GM13977 (cell line): ENCODE results near the gene CLOCK.
A peak's percentile ranks its signal among the peaks of the same experiment; 100 is the strongest.

Experiments used
- DNase-seq: peaks from one replicate; pipeline ENCODE4 v3.0.0; 2012; ENCODE audit warnings: low spot score
- CTCF ChIP-seq: IDR thresholded peaks from 2 replicates; pipeline ENCODE4 v1.5.1; 2012; ENCODE audit warnings: mild to moderate bottlenecking, control low read depth; ENCODE audit not compliant: insufficient read depth; ENCODE audit errors: extremely low read depth, missing control alignments
- in situ Hi-C: fragments of 300-500 bp; cut with MboI; formaldehyde crosslinking; loops from one replicate; pipeline ENCODE4 v1.12.0; 2022; ENCODE audit warnings: low sequenced_read_pairs, low pct_unique_long_range_greater_than_20kb, mixed read lengths, inconsistent platforms; ENCODE audit not compliant: unreplicated experiment

Gene CLOCK

GRCh38 chr4:55549888-55550287 is 3.2 kb upstream of the CLOCK start:
- no peak for TF ChIP-seq CTCF
- no peak for DNase-seq
- in situ Hi-C loops, result no loop called here

- no peak for DNase-seq
- TF ChIP-seq CTCF, result no peak
- in situ Hi-C loops, result no loop called here
Observed at GRCh38 chr4:55547918-55548317, 1.2 kb upstream of the CLOCK start.

- in situ Hi-C loops, result no loop called here
- DNase-seq, result no peak
Observed at GRCh38 chr4:55547466-55547770, 709 bp upstream of the CLOCK start.

GRCh38 chr4:55546506-55546755 is 278 bp downstream of the CLOCK start:
- no peak for DNase-seq
- in situ Hi-C loops, result no loop called here
- no peak for TF ChIP-seq CTCF

More at GRCh38 chr4:55547466-55547770, 709 bp upstream of the CLOCK start:
- no peak for TF ChIP-seq CTCF

- in situ Hi-C loops, result no loop called here
- no peak for TF ChIP-seq CTCF
- peak; percentile 77 for DNase-seq
Observed at GRCh38 chr4:55545641-55546505, 836 bp downstream of the CLOCK start.

- no peak for TF ChIP-seq CTCF
- DNase-seq, result no peak
- in situ Hi-C loops, result no loop called here
Observed at GRCh38 chr4:55545151-55545550, 1.6 kb downstream of the CLOCK start.
